NT2/D1 (cell line): ENCODE results near the gene SPARCL1.
"Not testable (repeated sequence)": the region's sequence is repeated elsewhere in the genome, so short reads cannot be mapped to it uniquely, and the experiment has no call there.

Source experiments
- DNase-seq: peaks from one replicate; pipeline ENCODE4 v3.0.0-alpha.2; 2011; ENCODE audit warnings: low read depth, low spot score
- H3K27me3 ChIP-seq: 2 replicates; pipeline ENCODE4 v1.6.0; 2011; ENCODE audit warnings: mild to moderate bottlenecking; ENCODE audit not compliant: insufficient read length, insufficient read depth
- H3K36me3 ChIP-seq: 2 replicates; pipeline ENCODE4 v1.6.1; 2011; ENCODE audit warnings: mild to moderate bottlenecking, low read length, mixed read lengths; ENCODE audit not compliant: insufficient read depth, insufficient read length
- H3K4me1 ChIP-seq: 2 replicates; pipeline ENCODE4 v1.5.1; 2011; ENCODE audit not compliant: insufficient read depth, insufficient read length
- H3K4me3 ChIP-seq: 2 replicates; pipeline ENCODE4 v1.5.1; 2011; ENCODE audit warnings: low read depth; ENCODE audit not compliant: insufficient read length
- H3K9ac ChIP-seq: 2 replicates; pipeline ENCODE4 v1.6.0; 2011; ENCODE audit warnings: low read depth; ENCODE audit not compliant: insufficient read length
- H3K9me3 ChIP-seq: 2 replicates; pipeline ENCODE4 v1.5.1; 2011; ENCODE audit warnings: mild to moderate bottlenecking, low read length; ENCODE audit not compliant: insufficient read depth
- SUZ12 ChIP-seq: IDR thresholded peaks from 2 replicates; pipeline ENCODE4 v1.6.1; 2011; ENCODE audit not compliant: insufficient read length, insufficient read depth; ENCODE audit errors: extremely low read depth
- YY1 ChIP-seq: IDR thresholded peaks from 2 replicates; pipeline ENCODE4 v1.6.1; 2011; ENCODE audit not compliant: insufficient read length, insufficient read depth
- ZNF274 ChIP-seq: IDR thresholded peaks from 2 replicates; pipeline ENCODE4 v1.6.1; 2011; ENCODE audit warnings: mild to moderate bottlenecking, low read depth, low read length

The SPARCL1 gene

DNA sequence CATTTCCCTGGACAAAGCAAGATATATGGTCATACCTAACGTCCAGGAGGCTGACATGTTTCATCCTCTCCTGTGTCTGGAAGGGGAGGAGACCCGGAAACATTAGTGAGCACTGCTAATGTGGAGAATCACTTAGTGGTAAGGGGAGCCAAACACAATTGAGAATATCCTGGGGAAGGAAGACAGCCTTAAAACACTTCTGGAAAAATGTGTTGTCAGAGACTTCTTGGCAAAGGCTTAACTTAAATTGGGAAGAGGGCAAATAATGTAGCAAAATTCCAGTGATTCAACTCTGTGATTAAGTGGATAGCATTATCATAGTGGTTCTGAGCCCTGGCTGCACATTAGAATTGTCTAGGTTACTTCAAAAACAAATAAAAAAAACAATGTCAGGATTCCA lies 39.5 kb downstream of the SPARCL1 start:
- no peak overlapping the region for H3K9ac ChIP-seq
- H3K27me3 ChIP-seq = no peaks in the 10 kb centered on the region
- no peaks in the 10 kb centered on the region for H3K36me3 ChIP-seq
- no peak overlapping the region for H3K4me3 ChIP-seq
- TF ChIP-seq SUZ12 (no peak), ZNF274 (no peak), YY1 (no peak)
- H3K9me3 ChIP-seq = no peaks in the 10 kb centered on the region
- no peak for DNase-seq
- no peaks in the 10 kb centered on the region for H3K4me1 ChIP-seq

- H3K36me3 ChIP-seq, H3K9ac ChIP-seq, H3K27me3 ChIP-seq, DNase-seq, H3K4me1 ChIP-seq, H3K4me3 ChIP-seq, H3K9me3 ChIP-seq: not testable (repeated sequence)
These were observed 40.5 kb downstream of the SPARCL1 start for GRCh38 chr4:87488666-87489065.

DNA sequence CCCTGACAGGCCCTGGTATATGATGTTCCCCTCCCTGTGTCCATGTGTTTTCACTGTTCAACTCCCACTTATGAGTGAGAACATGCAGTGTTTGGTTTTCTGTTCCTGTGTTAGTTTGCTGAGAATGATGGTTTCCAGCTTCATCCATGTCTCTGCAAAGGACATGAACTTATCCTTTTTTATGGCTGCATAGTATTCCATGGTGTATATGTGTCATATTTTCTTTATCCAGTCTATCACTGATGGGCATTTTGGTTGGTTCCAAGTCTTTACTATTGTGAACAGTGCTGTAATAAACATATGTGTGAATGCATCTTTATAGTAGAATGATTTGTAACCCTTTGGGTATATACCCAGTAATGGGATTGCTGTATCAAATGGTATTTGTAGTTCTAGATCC lies 45.9 kb downstream of the SPARCL1 start:
- H3K4me1 ChIP-seq, H3K4me3 ChIP-seq, H3K27me3 ChIP-seq, H3K9ac ChIP-seq, H3K36me3 ChIP-seq, DNase-seq, H3K9me3 ChIP-seq: not testable (repeated sequence)

- Histone ChIP-seq H3K9me3 (no peaks in the 10 kb centered on the region), H3K4me1 (no peaks in the 10 kb centered on the region), H3K27me3 (no peaks in the 10 kb centered on the region), H3K36me3 (no peaks in the 10 kb centered on the region), H3K4me3 (no peak overlapping the region), H3K9ac (no peak overlapping the region)
- DNase-seq = no peak
- TF ChIP-seq SUZ12 (no peak), ZNF274 (no peak)
These were observed 47.8 kb downstream of the SPARCL1 start for GRCh38 chr4:87481377-87481776.

DNA sequence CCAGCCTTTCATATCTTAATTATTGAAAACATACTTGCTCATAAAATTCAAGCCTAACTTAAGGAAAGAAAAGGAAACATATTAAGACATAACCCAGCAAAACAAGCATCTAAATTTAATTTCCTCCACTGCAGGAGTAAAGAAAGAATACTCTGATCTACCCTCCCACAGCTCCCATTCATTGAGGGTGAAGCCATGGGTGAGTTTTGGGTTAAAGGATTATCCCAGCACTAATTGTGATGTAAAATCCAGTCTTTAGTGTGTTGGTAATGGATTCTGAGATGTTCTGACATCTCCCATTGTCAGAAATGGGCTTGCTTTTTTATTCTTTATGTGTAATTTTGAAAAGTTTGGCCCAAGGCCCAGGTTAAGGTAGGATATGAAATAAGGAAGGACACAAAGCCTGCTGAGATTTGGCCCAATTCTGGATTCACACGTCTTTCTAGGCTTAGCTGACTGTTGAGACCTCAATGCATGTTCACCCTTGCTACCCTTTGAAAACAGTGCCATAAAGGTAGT lies 50.4 kb downstream of the SPARCL1 start:
- TF ChIP-seq ZNF274 (no peak), YY1 (no peak), SUZ12 (no peak)
- no peak for DNase-seq
- no peaks in the 10 kb centered on the region for H3K4me1 ChIP-seq
- no peaks in the 10 kb centered on the region for H3K36me3 ChIP-seq
- H3K4me3 ChIP-seq = no peak overlapping the region
- no peaks in the 10 kb centered on the region for H3K9me3 ChIP-seq
- H3K9ac ChIP-seq = no peak overlapping the region
- no peaks in the 10 kb centered on the region for H3K27me3 ChIP-seq

GRCh38 chr4:87476934-87477333 lies 52.2 kb downstream of the SPARCL1 start:
- no peak for TF ChIP-seq YY1
- TF ChIP-seq ZNF274 = no peak
- no peak for TF ChIP-seq SUZ12
- Histone ChIP-seq H3K36me3 (no peaks in the 10 kb centered on the region), H3K4me1 (no peaks in the 10 kb centered on the region), H3K4me3 (no peak overlapping the region), H3K9me3 (no peaks in the 10 kb centered on the region), H3K9ac (no peak overlapping the region), H3K27me3 (no peaks in the 10 kb centered on the region)
- no peak for DNase-seq

DNA sequence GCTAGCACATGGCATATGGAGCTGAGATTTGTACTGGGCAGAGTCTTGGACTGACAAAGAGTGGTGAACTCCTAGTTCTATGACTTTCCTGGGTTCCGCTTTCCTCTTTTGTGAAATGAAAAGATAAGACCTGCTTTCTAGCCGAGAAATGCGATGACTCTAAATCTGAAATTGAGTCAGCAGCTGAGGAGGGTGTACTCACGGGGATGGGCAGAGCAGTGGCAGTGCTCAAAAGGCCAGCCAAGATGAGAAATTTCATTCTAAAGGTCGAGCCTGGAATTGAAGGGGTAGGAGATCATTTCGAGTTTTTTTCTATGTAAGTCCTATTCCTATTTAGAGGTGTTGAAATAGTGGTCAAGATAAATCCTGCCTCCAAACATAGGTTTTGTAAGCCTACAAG lies 59.8 kb downstream of the SPARCL1 start:
- no peak overlapping the region for H3K9ac ChIP-seq
- no peaks in the 10 kb centered on the region for H3K36me3 ChIP-seq
- no peaks in the 10 kb centered on the region for H3K9me3 ChIP-seq
- H3K4me3 ChIP-seq = no peak overlapping the region
- TF ChIP-seq ZNF274 = no peak
- no peak for TF ChIP-seq SUZ12
- no peak for TF ChIP-seq YY1
- H3K4me1 ChIP-seq = no peaks in the 10 kb centered on the region
- DNase-seq = no peak
- H3K27me3 ChIP-seq = no peaks in the 10 kb centered on the region

- no peaks in the 10 kb centered on the region for H3K36me3 ChIP-seq
These were observed 63.3 kb downstream of the SPARCL1 start for GRCh38 chr4:87465739-87466366.

More at GRCh38 chr4:87465739-87466366, 63.3 kb downstream of the SPARCL1 start:
- no peak for DNase-seq
- TF ChIP-seq YY1 (no peak), SUZ12 (no peak), ZNF274 (no peak)
- Histone ChIP-seq H3K9ac (no peak overlapping the region), H3K4me1 (no peaks in the 10 kb centered on the region), H3K27me3 (no peaks in the 10 kb centered on the region), H3K4me3 (no peak overlapping the region), H3K9me3 (no peaks in the 10 kb centered on the region)
